HG02973 (cell line): Measurements from ENCODE around the gene MYO18A.

Experiments used
- ATAC-seq: cut with Tn5 transposase; IDR thresholded peaks from one replicate; pipeline ENCODE4 v1.9.1; 2021; ENCODE audit warnings: moderate library complexity; ENCODE audit not compliant: unreplicated experiment

Gene MYO18A

DNA sequence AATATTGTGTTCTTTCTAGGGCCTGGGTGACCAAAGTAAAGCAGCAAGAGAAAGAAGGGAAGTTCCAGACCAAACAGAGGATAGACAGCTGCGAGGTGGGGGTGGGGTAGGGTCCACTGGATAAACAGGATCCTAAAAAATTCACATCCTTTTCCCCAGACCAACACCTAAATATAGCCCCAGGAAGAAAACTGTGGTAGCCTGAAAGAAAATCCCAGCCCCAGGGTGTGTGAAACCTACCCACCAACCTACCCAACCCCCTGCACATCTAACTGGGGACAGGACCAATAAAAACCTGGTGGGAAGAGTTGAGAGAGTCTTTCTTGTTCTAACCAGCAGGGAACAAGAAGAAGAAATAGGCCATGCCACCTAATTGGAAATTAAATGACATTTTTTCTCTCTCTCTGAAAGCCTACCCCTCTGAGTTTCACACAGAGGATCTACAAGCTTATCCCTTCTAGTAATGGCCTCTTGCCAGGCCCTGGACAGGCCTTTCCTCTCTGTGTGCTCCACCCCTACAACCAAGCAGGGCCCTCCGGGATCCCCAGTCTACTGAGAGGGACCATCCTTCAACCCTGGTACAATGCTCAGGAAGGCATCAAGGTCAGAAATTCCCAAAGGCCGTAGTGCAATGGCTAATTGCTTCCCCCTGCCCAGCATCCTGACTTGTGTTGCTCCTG, 12.0 kb downstream of the MYO18A start:
- no peak for ATAC-seq

DNA sequence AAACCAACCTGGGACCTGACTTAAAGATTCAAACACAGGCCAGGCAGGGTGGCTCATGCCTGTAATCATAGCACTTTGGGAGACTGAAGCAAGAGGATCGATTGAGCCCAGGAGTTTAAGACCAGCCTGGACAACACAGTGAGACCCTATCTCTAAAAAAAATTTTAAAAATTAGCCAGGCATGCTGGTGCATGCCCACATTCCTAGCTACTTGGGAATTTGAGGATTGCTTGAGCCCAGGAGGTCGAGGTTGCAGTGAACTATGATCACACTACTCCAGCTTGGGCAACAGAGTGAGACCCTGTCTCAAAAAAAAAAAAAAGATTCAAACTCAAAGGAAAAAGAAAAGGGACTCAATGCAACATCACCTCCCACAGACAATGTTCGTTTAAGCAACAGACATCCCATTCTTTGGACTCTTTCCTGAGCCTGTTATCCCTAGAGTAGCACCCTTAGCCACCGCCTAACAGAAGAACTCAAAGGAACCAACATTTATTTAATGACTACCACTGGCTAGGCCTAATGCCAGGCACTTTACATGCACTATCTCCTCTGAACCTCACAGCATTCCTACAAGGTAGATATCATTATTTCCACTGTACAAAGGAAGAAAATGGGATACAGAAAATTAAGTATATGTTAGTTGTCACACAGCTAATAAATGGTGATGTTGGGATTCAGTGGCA, 12.7 kb downstream of the MYO18A start:
- no peak for ATAC-seq

DNA sequence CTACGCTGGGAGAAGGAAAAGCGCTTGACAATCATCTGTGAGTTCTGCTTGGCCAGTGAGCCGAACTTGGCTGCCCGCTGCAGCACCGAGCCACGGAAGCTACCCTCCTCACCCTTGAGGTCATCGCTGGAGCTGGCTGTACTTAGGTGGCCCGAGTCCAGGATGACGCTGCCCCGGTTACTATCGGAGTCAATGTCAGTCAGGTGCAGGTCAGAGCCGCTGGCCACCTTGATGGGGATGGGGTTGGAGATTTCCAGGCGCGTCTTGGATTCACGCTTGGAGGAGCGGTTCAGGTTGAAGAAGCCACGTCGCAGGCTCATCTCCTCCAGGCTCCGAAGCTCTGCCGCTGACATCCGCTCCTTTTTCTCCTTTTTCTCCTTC, 13.7 kb downstream of the MYO18A start:
- ATAC-seq, result no peak

DNA sequence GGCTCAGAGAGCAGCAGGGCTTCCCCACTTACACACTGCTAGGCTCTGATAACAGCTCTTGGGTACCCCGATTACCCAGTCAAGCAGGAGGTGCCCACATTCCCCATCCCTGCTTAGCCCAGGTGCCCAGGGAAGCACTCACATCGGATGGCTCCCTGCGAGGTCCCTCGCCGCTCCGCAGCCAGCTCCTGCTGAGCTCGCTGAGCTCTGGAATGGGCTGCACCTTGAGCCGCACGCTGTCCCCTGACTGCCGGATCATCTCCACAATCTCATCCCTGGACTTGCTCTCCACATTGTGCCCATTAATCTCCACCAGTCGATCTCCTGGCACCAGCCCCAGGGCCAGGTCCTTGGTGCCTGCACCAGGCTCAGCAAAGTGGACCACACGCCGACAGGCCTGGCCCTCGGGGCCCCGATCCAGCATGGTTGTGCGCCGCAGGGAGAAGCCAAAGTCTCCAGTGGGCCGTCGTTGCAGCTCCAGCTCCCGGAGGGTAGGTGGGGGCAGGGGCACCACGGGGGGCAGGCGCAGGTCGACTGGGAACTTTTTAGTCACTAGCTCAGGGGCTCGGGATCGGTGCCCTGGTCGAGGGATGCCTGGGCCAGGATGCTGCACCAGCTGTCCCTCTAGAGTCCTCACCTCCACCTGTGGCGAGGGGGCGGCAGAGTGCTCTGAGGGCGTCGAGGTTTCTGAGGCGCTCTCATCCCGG, 14.2 kb downstream of the MYO18A start:
- ATAC-seq, result no peak

DNA sequence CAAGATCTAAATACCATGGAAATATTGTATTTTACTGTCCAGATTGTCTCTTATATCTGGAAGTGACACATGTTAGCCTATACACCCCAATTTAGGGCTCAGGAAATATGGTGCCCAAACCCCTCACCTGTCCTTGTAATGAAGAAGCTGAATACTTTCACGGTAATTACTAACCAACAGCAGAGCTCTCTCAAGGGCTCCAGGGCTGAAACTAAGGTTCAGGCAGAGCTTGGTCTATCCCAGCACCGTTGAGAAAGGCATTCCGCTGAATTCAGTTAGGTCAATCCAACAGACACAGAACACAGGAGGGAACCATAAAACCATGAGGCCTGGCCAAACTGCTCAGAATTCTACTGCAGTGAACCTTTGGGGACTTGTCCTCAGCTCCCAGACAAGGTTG, 14.9 kb downstream of the MYO18A start:
- ATAC-seq, result no peak

DNA sequence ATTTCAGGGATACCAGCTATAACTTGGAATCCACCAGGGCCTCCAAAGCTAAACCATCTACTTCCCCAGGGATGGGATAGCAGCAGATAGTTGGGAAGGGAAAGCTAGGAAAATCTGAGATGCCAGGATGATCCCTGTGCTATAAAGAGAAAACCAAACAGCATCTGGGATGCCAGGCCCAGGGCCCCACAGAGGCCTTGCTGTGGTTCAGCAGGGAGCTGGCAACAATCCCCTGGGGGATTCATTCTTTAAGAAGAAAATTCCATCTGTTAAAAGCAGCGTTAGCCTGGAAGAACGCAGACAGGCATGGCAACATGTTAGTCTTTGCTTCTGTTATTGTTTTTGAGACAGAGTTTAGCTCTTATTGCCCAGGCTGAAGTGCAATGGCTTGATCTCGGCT, 16.6 kb downstream of the MYO18A start:
- no peak for ATAC-seq

DNA sequence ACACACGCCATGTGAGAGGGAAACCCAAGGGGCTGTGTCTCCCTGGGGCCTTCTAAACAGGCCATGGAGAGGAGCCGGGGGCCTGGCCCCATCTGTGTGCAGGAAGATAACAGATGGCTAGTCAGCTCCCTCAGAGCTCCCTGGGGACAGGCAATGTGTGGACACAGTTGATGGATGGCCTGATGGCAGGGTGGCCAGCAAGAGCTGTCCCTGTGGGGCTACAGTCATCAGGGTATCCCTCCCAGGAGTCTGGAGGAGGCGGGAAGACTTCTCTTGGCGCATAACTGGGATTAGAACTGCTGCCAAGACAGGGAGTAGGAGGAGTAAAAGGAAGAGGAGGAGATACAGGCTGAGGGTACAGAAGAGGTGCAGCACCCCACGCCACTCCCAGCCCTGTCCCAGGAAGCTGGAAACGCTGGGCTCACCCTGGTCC, 17.3 kb downstream of the MYO18A start:
- no peak for ATAC-seq

DNA sequence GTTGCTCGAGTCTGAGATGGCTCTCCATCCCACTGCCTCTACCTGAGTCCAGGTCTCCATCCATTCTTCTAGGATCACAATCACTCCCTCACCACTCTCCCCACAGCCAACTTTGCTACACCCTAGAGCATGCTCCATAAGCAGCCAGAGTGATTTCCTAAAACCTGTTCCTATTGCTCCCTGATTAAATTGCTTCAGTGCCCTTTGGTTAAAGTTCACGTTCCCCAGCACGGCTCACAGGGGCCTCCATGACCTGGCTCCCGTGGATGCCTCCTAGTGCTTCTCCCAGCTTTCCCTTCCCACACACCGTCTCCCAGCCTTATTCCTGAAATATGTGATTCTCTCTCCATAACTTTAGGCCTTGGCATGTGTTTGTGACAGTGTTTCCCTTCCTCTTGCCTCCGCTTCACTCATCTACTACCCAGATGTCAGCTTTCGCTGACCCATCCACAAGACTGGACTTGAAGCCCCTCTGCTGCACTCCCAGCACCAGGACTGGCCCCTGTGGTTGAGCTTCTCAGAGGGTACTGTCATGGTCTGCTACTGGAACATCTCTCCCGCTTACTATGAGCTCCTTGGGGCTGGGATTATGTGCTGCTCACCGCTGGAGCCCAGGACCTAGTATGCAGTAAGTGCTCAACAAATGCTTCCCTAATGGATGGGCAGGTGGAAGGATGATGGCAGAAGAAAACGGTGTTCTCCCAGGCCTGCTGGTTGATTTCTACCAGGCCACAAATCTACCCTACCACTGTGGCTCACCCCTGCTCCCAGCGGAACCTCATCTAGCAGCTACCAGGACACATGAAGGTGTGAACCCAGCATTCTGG, 17.9 kb downstream of the MYO18A start:
- no peak for ATAC-seq

DNA sequence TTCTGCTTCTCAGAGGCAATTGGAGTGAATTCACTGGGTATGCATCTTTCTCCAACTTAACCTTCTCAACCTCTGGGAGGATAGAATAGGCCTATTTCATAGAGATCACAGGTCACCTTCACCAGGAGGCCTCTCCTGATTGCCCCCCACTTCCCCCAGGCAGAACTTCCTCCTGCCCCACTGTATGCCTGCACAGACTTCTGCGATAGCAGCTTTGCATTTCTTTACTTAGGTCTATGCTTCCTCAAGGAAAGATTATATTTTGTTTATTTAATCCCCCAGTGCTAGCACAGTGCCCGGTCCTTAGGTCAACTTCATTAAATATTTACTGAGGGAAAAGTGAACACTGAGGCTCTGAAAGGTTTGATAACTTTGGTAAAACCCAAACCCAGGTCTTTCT, 19.9 kb downstream of the MYO18A start:
- ATAC-seq, result no peak

DNA sequence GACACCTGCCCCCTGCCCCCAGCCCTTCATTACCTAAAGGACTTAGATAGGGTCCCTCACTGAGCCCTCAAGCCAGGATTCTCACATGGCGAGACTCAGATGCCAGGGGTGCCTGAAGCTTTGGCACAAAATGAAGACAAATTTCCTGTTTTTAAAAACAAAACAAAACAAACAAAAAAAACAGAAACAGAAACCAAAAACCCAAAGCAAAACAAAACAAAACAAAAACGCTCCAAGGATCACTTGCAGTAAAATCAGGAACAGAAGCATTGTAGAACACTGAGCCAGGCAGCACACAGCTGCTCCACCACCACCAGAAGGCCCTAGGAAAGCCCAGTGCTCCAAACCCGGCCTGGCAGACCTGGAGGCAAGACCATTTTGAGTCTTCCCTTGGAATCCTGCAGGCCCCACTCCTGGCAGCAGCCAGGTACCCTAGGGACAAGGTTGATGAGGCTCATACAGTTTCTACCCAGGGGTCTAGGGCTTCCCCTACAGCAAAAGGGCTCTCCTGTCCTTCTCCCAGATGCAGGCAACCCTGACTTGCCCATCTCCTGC, 20.8 kb downstream of the MYO18A start:
- ATAC-seq, result no peak

DNA sequence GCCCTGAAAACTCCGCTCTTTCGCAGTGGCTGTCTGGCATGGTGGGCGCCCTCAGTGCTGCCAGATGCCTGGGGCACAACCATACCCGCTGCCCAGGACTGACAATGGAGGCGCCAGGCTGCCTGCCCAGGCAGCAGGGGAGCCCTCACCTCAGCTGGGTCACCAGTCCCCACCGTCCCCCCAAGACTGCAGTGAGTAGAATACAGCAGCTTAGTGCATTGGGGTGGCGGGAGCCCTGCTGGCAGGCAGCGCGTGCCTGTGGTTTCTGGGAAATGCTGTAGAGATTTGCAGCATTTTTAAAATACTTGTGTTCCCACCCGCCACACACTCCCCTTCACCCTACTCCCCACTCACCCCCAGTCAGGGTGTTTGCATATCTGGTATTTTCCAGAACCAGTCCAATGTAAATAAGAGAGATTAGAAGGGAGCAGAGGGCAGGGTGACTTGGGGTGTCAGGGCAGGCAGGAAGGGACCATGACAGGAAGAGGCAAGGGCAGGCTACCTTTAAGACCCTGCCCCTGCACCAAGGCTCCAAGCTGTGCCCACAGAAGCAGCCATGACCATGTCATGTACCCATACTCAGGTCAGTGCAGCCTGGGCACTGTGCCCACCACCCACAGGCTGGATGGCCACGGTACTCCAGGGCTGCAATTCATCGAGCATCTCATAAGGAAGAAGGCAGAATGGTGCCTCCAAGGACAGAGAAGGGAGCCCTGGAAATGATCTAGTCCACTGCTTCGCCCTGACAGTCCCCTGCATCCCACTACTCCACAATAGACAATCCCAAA, 21.5 kb downstream of the MYO18A start:
- no peak for ATAC-seq

DNA sequence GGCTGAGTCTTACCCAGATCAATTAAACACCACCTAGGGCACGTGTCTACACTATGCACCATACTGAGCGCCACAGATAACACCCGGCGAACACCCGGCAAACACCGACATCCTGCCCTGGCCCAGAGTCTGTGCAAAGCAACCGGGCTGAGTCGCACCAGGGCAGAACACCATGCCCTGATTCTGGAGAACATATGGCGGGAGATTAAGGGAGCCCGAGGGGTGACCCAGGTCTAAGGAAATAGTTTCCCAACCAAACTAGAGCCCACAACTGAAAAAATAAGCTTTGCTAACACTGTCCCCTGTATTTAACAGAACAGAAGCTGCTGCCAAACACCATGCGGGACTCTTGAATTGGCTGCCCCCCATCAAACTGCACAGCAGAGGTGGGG, 22.1 kb downstream of the MYO18A start:
- ATAC-seq, result no peak

DNA sequence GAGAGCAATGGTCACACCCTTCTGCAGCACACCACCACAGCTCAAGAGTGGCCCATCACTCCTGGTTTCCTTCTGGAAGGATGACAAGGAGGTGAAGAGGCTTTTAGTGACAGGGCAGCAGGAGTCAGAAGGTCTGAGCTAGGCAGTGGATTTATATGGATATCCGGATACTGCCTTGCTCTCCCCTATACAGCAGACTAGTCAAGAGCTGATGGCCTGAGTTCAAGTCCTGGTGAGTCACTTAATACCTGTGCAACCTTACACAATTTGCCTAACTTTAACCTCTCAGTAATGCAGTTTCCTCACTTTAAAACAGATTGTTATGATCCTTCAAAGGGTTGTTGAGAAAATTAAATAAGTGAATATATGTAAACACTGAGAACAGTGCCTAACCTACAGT, 22.9 kb downstream of the MYO18A start:
- no peak for ATAC-seq

DNA sequence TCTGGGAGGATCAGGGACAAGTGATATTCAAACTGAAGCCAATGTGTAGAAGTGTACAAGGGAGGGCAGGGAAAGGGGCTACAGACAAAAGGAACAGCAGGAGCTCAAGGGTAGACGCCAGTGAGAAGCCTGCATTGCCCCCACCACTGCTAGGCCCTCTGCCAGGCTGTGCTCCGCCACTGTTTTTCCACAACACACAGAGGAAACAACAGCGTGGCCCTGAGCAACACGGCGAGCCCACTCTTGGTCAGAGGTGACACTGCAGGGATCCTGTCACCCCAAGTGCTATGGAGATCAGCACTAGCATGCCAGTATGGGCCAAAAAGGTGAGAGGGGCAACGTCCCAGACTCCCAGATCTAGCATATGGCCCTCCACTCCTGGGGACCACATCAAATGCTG, 23.4 kb downstream of the MYO18A start:
- ATAC-seq, result no peak

DNA sequence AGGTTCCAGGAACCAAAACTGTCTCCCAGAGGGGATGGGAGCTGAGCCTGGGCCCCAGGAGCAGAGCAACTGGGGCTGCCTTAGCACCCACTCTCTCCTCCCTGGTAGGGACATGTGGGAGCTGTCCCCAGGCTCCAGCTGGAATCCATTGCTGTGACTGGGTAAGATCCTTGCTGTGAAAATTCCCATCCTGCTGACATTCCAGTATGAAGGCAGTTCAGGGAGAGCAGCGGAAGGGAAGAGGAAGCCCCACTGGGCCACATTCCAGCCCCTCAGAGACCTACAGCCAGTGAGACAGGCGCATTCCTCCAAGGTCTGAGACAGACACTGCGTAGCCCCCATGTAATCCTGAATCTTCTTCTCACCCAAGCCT, 24.2 kb downstream of the MYO18A start:
- no peak for ATAC-seq

DNA sequence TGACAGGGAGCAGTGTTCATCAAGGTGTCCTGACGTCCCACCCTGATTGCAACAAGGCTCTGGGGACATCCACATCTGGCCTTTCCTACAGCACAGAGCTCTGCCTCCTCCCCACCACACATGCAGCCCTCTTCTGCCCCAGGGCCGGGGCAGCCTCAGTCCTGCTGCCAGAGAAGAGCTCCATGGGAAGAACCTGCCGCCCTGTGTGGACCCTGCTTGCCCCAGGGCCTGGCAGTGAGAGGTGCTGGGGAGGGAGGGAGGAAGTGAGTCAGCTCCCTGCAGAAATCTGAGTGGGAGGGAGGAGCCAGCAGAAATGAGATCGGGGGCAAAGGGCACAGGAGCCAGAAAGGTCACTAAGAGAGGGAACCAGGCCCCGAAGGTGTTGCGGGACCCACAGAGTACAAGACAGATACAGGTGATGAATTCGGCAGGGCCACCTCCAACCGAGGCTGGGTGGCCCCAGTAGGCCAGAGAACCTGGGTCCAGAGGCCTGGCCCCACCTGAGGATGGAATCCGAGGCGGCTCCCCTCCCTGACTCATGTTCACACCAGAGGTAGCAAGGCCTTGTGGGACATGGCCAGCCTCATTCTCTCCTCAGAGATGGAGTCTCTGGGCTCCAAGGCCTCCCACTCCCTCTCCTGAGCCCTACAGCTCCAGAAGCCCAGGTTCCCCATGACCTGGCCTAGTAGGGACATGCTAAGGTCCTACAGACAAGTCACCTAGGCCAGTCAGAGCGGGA, 24.8 kb downstream of the MYO18A start:
- no peak for ATAC-seq

DNA sequence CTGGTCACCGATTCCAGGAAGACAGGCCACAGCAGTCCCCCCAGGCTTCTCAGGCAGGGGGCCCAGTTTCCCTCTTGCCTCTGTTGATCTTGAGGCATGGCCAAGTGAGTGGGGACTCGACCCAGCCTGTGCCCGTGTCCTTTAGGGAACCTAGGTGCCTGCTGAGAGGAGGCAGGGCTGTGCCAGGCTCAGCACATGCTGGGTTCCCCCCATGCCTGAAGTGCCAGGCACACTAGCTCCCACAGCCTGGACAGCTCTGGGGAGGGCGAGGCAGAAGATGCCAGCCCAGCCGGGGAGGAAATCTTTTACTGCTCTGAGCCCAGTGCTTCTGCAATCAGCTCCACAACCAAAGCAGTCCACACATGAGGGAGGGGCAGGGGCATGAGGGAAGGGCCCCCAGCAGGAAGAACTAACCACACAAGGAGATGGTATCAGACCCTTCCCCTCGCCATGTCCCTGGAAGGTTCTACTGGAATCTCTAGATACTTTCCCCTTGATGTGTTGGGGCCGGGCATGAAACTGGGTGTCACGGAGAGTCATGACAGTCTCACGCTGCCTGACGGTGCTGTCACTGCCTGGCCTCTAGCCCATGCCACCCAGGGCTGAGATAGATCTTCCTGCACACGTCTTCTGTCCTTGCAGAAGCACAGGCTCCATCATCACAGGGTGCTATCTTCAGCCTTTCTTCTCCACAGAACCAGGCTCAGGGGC, 25.5 kb downstream of the MYO18A start:
- ATAC-seq, result no peak

DNA sequence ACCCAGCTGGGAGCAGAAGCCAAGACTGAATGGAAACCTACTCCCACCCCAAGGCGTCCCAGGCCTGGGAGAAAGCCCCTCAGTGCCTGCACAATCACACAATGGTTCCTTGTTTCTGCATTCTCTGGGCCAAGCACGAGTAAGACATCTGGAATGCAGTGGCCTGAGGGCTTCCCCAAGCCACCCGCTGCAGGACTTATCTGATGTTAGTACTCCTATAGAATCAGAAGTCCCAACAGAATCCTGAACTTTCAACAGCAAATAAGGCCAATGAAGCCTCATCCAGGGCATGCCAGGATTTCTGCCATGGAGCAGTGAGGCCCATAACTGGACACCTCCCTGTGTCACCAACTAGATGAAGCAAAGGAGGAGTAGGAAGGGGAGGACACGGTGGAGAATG, 28.6 kb downstream of the MYO18A start:
- no peak for ATAC-seq

DNA sequence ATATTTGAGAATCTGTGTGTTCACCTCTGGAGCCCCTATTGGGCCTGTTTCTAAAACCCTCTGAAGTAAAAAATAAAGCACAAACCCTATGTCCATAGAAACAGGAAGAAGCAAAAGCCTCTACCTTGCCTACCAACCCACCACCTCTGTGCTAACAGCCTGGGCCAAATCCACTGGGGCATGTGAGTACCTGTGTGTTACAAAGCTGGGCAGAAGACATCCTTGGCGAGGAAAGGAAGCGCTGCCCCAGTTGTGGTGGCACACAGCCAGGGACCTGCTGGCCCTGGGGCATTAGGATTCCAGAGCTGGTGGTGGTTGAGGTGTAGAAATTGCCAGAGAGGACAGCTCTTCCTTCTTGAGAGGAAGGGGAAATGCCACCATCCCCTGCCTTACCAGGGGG, 30.0 kb downstream of the MYO18A start:
- no peak for ATAC-seq
